Peyer's patch (tissue), 4 donors: ENCODE measurements around the gene FKBP11. TPM values are rescaled to one million over a fixed set of nuclear protein-coding genes. Genes with fewer than 3 reads are reported as not detected.
A peak's percentile ranks its signal among the peaks of the same experiment; 100 is the strongest.

ENCODE experiments used
- DNase-seq, 3 donors: peaks; one replicate each; pipeline ENCODE4 v3.0.0-alpha.2; 2017 to 2019
- H3K27ac ChIP-seq, 4 donors: fragments of 200-600 bp; sonication (generic); one replicate each; pipeline ENCODE4 v1.5.1; 2016 to 2019
- H3K27me3 ChIP-seq, 2 donors: fragments of 200-600 bp; sonication (generic); one replicate each; pipeline ENCODE4 v1.5.1; 2019
- H3K36me3 ChIP-seq, 3 donors: fragments of 200-600 bp; sonication (generic); one replicate each; pipeline ENCODE4 v1.5.1; 2016 to 2019
- H3K4me1 ChIP-seq, 4 donors: fragments of 200-600 bp; sonication (generic); one replicate each; pipeline ENCODE4 v1.5.1; 2016 to 2019
- H3K4me3 ChIP-seq, 4 donors: fragments of 200-600 bp; sonication (generic); 1 replicate in 3 of 4; 2 replicates in 1 of 4; pipeline ENCODE4 v1.5.1; 2016 to 2019; ENCODE audit warnings: mild to moderate bottlenecking in 1 of 4
- H3K9me3 ChIP-seq, 4 donors: fragments of 200-600 bp; sonication (generic); one replicate each; pipeline ENCODE4 v1.5.1; 2016 to 2019; ENCODE audit warnings: mild to moderate bottlenecking in 1 of 4
- CTCF ChIP-seq, 6 experiments: fragments of 450-650 bp in 4 of 6; fragments of 200-600 bp in 2 of 6; sonication (generic) in 1 of 6; IDR thresholded peaks; one replicate each; pipeline ENCODE4 v1.5.1; 2017 to 2019; ENCODE audit warnings: antibody characterized with exemption in 6 of 6, mild to moderate bottlenecking in 3 of 6, moderate library complexity in 1 of 6
- POLR2A ChIP-seq, 2 donors: fragments of 450-650 bp; IDR thresholded peaks; one replicate each; pipeline ENCODE4 v1.5.1; 2017; ENCODE audit warnings: antibody characterized with exemption in 2 of 2, mild to moderate bottlenecking in 2 of 2, moderate library complexity in 2 of 2
- total RNA-seq, 4 donors: library from RNA; depleted of rRNA; stranded (reverse); fragments of >200 nt; gene quantifications; one replicate each; pipeline ENCODE4 v1.1.0, GENCODE V29; 2016

FKBP11 gene
- total RNA-seq, 4 donors from 2014 or later: 7.5 to 26.9 (median 12.6) TPM

DNA sequence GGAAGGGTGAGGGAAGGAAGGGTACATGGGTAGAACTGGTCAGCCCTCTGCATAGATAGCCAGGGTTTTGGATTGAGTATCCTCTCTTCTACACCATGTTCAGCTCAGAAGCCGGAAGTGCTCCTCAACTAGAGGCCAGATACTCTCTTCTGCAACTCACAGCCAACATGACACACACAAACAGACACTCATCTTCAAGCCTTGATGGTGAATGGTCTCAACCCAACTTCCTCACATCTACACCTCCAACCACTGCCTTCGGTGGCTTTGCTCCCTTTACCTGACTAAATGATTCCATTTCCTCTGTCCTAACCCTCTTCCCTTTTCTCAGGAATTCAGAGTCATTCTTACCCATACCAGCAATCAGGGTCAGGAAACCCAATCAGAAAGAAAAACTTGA lies 7.6 kb upstream of the FKBP11 start:
- H3K27me3 ChIP-seq: no peaks in the 10 kb centered on the region
- peaks cover 0 to 70% (median 0%) of the 10 kb centered on the region in 3 donors for H3K36me3 ChIP-seq
- no peak for DNase-seq
- TF ChIP-seq CTCF (IDR thresholded peaks at IDR 0.05) (no peak), POLR2A (IDR thresholded peaks at IDR 0.05) (no peak)
- no peaks in the 10 kb centered on the region for H3K4me1 ChIP-seq
- H3K4me3 ChIP-seq: peak overlapping the region in 2 of 4 donors; percentile 16
- H3K9me3 ChIP-seq: no peaks in the 10 kb centered on the region
- peak overlapping the region; percentile 26 to 73 (median 58) for H3K27ac ChIP-seq

DNA sequence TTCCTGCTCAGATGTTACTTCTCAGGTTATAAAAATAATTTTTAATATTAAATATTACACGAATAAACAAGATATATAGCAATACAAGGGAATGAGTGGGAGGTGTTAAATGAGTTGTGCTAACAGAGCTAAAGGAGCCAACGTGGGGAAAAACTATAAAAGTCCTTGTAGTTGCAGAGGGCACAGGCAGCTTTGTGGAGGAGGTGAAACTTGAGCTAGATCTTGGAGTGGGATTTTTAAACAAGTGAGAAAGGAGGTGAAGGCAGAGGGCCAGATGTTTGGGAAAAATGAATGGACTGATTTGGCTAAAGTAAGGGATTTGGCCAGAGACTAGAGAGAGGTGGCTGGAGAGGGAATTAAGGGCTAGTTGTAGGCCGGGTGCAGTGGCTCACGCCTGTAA lies 5.2 kb upstream of the FKBP11 start:
- Histone ChIP-seq H3K9me3 (no peaks in the 10 kb centered on the region), H3K27ac (no peak overlapping the region), H3K27me3 (no peaks in the 10 kb centered on the region), H3K4me3 (no peak overlapping the region), H3K4me1 (no peaks in the 10 kb centered on the region), H3K36me3 (peaks cover 0 to 56% (median 0%) of the 10 kb centered on the region in 3 donors)
- TF ChIP-seq CTCF (IDR thresholded peaks at IDR 0.05): no peak
- no peak for TF ChIP-seq POLR2A (IDR thresholded peaks at IDR 0.05)
- no peak for DNase-seq

DNA sequence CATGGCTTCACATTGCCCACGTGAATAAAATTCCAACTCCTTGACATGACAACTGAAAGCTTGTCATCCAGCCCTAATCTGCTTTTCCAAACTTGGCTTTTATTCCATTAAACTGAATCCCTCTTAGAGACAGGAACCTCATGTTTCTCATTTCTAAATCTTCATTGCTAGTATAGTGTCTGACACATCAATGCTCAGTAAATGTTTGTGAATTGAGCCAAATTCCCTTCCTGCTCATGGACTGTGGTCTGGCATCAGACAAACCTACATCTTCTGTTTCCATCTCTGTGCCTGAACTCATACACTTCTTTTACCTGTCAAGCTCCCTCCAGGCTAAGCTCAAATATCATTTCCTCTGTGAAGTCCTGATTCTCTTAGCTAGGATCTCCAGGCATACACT lies 4.3 kb upstream of the FKBP11 start:
- Histone ChIP-seq H3K27me3 (no peaks in the 10 kb centered on the region), H3K4me1 (no peaks in the 10 kb centered on the region), H3K4me3 (no peak overlapping the region), H3K9me3 (no peaks in the 10 kb centered on the region), H3K27ac (no peak overlapping the region), H3K36me3 (peaks cover 0 to 50% (median 0%) of the 10 kb centered on the region in 3 donors)
- no peak for DNase-seq
- no peak for TF ChIP-seq POLR2A (IDR thresholded peaks at IDR 0.05)
- TF ChIP-seq CTCF (IDR thresholded peaks at IDR 0.05): no peak

DNA sequence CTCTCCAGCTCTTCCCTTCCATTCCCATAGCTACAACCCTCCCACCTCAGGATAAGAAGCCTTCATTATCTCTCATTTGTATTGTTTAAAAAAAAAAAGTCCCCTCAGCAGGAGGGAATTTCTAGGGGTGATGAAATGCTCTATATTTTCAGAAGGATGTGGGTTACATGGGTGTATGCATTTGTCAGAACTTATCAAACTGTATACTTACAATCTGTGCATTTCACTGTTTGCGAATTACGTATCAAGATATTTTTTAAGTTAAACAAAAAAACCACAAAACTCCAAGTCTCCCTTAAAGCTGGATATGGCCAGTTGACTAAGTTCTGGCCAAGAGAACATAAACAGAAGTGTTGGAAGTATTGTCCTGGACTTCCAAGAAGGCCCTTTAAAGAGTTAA lies 2.0 kb upstream of the FKBP11 start:
- Histone ChIP-seq H3K4me3 (no peak overlapping the region), H3K9me3 (no peaks in the 10 kb centered on the region), H3K27me3 (no peaks in the 10 kb centered on the region), H3K27ac (no peak overlapping the region), H3K36me3 (peaks cover 0 to 30% (median 0%) of the 10 kb centered on the region in 3 donors), H3K4me1 (peaks cover 0 to 4% (median 0%) of the 10 kb centered on the region in 4 donors)
- no peak for TF ChIP-seq CTCF (IDR thresholded peaks at IDR 0.05)
- no peak for TF ChIP-seq POLR2A (IDR thresholded peaks at IDR 0.05)
- DNase-seq: no peak

- peak; percentile 68 to 89 (median 77) for DNase-seq
- no peaks in the 10 kb centered on the region for H3K27me3 ChIP-seq
- H3K4me3 ChIP-seq: peak overlapping the region; percentile 75 to 95 (median 90)
- H3K27ac ChIP-seq: peak overlapping the region; percentile 69 to 90 (median 86)
- H3K36me3 ChIP-seq: peaks cover 0 to 10% (median 0%) of the 10 kb centered on the region in 3 donors
- no peaks in the 10 kb centered on the region for H3K9me3 ChIP-seq
- TF ChIP-seq POLR2A (IDR thresholded peaks at IDR 0.05) (no peak), CTCF (IDR thresholded peaks at IDR 0.05) (peak; percentile 53 to 75 (median 66))
- peaks cover 0 to 4% (median 0%) of the 10 kb centered on the region in 4 donors for H3K4me1 ChIP-seq
Observed at GRCh38 chr12:48924617-48925303, 532 bp downstream of the FKBP11 start.
